Keratinocyte (primary cell): ENCODE measurements around the gene ANKZF1.

Source experiments
- CTCF ChIP-seq, 3 experiments: IDR thresholded peaks in 1 of 3; conservative IDR thresholded peaks in 1 of 3; optimal IDR thresholded peaks in 1 of 3; 2 replicates in 2 of 3; 3 replicates in 1 of 3; pipeline versions ENCODE3 to v1.5.1; 2011; ENCODE audit warnings: low read length in 3 of 3, mild to moderate bottlenecking in 3 of 3, moderate library complexity in 2 of 3, control low read depth in 1 of 3, inconsistent platforms in 1 of 3; ENCODE audit not compliant: insufficient read depth in 2 of 3; ENCODE audit errors: extremely low read depth in 1 of 3
- EZH2 ChIP-seq: IDR thresholded peaks from one replicate; pipeline ENCODE4 v1.6.1; 2012; ENCODE audit warnings: inconsistent platforms, mild to moderate bottlenecking, low read length, moderate library complexity

DNA sequence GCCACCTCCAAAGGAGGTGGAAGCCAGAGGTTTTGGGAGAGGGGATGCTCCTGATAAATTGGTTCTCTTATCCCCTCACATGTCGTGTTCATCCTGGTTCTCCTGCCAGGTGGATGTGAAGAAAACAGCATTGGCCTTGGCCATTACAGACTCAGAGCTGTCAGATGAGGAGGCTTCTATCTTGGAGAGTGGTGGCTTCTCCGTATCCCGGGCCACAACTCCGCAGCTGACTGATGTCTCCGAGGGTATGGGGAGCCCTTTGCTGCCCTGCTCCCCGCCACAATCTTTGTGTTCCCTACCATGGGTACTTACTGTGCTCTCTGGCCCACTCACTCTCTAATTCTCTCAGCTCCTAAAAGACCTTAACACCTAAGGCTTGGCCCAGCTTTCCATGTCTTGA, 48.1 kb upstream of the ANKZF1 start:
- TF ChIP-seq CTCF (optimal IDR thresholded peaks at IDR 0.05 in 1 of 3, IDR thresholded peaks at IDR 0.05 in 1 of 3, conservative IDR thresholded peaks at IDR 0.05 in 1 of 3; ENCODE audit: extremely low read depth in 1 of 3, insufficient read depth in 2 of 3, low read length in 3 of 3) (no peak), EZH2 (no peak)
